ENCODE measurements around the gene PRDM2. TPM values are rescaled to one million over a fixed set of nuclear protein-coding genes. Genes with fewer than 3 reads are reported as not detected.

Gene PRDM2
- total RNA-seq, 6 experiments from 2014 or later = 20.9 to 26.9 (median 25.7) TPM

DNA sequence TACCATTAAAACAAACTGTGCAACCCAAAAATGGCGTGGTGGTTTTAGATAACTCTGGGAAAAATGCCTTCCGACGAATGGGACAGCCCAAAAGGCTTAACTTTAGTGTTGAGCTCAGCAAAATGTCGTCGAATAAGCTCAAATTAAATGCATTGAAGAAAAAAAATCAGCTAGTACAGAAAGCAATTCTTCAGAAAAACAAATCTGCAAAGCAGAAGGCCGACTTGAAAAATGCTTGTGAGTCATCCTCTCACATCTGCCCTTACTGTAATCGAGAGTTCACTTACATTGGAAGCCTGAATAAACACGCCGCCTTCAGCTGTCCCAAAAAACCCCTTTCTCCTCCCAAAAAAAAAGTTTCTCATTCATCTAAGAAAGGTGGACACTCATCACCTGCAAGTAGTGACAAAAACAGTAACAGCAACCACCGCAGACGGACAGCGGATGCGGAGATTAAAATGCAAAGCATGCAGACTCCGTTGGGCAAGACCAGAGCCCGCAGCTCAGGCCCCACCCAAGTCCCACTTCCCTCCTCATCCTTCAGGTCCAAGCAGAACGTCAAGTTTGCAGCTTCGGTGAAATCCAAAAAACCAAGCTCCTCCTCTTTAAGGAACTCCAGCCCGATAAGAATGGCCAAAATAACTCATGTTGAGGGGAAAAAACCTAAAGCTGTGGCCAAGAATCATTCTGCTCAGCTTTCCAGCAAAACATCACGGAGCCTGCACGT, 82.1 kb downstream of the PRDM2 start:
- TF ChIP-seq, protein P1, sequence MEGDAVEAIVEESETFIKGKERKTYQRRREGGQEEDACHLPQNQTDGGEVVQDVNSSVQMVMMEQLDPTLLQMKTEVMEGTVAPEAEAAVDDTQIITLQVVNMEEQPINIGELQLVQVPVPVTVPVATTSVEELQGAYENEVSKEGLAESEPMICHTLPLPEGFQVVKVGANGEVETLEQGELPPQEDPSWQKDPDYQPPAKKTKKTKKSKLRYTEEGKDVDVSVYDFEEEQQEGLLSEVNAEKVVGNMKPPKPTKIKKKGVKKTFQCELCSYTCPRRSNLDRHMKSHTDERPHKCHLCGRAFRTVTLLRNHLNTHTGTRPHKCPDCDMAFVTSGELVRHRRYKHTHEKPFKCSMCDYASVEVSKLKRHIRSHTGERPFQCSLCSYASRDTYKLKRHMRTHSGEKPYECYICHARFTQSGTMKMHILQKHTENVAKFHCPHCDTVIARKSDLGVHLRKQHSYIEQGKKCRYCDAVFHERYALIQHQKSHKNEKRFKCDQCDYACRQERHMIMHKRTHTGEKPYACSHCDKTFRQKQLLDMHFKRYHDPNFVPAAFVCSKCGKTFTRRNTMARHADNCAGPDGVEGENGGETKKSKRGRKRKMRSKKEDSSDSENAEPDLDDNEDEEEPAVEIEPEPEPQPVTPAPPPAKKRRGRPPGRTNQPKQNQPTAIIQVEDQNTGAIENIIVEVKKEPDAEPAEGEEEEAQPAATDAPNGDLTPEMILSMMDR (IDR thresholded peaks at IDR 0.05) = no peak
- Mint-ChIP-seq H3K4me3 (peak overlapping the region; percentile 85), H3K36me3 (ENCODE audit: low read depth) (peaks cover 55% of the 10 kb centered on the region), H3K9me3 (no peaks in the 10 kb centered on the region), H3K27ac (peak overlapping the region; percentile 84), H3K27me3 (ENCODE audit: insufficient read depth) (peaks cover 3% of the 10 kb centered on the region; the same call in 1 of the 2 replicates), H3K4me1 (ENCODE audit: low read depth) (peaks cover 82% of the 10 kb centered on the region)
- peak; percentile 67 for DNase-seq

DNA sequence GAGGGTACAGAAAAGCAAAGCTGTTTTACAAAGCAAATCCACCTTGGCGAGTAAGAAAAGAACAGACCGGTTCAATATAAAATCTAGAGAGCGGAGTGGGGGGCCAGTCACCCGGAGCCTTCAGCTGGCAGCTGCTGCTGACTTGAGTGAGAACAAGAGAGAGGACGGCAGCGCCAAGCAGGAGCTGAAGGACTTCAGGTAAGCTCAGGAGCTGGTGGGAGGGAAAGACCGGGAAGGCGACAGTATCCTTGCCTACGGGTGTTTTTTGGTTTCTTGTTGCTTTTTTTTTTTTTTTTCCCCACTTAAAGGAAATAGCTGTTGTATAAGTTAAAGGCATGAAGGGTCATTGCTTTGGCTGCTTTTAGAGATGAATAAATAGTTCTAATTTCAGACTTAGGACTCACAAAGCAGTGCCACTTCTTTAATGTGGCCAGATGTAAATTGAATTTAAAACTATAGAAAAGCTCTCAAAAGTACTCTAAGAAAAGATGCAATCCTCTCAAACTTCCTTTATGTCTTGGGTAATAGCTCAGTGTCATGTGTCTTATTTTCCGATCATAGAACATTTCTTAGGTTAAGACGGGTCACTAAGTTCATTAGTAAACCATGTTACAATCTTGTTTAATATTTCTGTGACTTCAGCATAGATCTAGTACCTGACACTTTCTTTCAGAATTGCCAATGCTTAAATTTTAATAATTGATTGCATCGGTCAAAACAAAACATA, 82.8 kb downstream of the PRDM2 start:
- no peak for DNase-seq
- H3K4me3 Mint-ChIP-seq = peak overlapping the region; percentile 85
- TF ChIP-seq, protein P1 (IDR thresholded peaks at IDR 0.05) = no peak
- H3K27ac Mint-ChIP-seq = peak overlapping the region; percentile 84
- H3K4me1 Mint-ChIP-seq (ENCODE audit: low read depth) = peaks cover 82% of the 10 kb centered on the region
- H3K9me3 Mint-ChIP-seq = no peaks in the 10 kb centered on the region
- peaks cover 55% of the 10 kb centered on the region for H3K36me3 Mint-ChIP-seq (ENCODE audit: low read depth)
- H3K27me3 Mint-ChIP-seq (ENCODE audit: insufficient read depth) = peaks cover 3% of the 10 kb centered on the region; the same call in 1 of the 2 replicates

DNA sequence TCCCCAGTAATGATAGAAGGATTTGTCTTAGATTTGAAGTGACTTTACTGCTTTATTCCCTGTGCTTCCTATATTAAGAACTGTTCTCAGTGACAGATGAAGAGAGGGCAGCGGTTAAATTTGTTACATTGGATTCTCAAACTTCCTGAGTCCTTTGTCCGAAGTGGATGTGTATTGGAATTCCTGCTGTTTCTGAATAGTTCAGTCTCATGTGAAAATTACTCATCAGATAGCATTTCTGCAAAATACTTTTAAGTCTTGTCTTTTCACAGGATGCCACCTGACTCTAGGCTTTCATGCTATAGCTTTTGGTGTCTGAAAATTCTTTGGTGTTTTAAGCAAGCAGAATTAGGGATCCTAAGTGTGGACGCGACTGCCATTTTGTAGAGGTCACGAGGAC, 83.6 kb downstream of the PRDM2 start:
- Mint-ChIP-seq H3K4me3 (no peak overlapping the region), H3K27ac (peak overlapping the region; percentile 27), H3K9me3 (no peaks in the 10 kb centered on the region), H3K4me1 (ENCODE audit: low read depth) (peaks cover 78% of the 10 kb centered on the region), H3K36me3 (ENCODE audit: low read depth) (peaks cover 50% of the 10 kb centered on the region), H3K27me3 (ENCODE audit: insufficient read depth) (peaks cover 3% of the 10 kb centered on the region; the same call in 1 of the 2 replicates)
- TF ChIP-seq, protein P1 (IDR thresholded peaks at IDR 0.05) = no peak
- DNase-seq = peak; percentile 9

DNA sequence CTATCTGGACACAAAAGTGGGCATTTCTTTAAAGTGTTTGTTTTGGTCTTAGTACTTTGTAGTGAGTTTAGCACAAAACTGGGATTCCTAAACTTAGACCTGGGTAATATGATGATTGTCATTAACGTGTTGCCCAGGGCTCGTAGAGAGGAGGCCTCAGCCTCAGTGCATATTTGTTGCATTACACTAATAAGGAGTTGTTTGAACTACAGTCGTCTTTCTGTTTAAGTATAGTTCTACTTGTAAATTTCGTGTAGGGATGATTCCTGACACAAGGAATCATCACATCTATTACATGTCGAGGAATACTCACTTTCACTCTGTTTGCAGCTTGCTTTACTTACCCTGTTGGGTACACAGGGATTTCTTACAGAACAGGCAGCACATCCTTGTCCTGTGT, 85.0 kb downstream of the PRDM2 start:
- peak overlapping the region; percentile 71 for H3K27ac Mint-ChIP-seq
- TF ChIP-seq, protein P1 (IDR thresholded peaks at IDR 0.05) = no peak
- peaks cover 64% of the 10 kb centered on the region for H3K4me1 Mint-ChIP-seq (ENCODE audit: low read depth)
- peaks cover 3% of the 10 kb centered on the region; the same call in 1 of the 2 replicates for H3K27me3 Mint-ChIP-seq (ENCODE audit: insufficient read depth)
- H3K36me3 Mint-ChIP-seq (ENCODE audit: low read depth) = peaks cover 41% of the 10 kb centered on the region
- DNase-seq = peak; percentile 48
- H3K4me3 Mint-ChIP-seq = peak overlapping the region; percentile 65
- no peaks in the 10 kb centered on the region for H3K9me3 Mint-ChIP-seq

DNA sequence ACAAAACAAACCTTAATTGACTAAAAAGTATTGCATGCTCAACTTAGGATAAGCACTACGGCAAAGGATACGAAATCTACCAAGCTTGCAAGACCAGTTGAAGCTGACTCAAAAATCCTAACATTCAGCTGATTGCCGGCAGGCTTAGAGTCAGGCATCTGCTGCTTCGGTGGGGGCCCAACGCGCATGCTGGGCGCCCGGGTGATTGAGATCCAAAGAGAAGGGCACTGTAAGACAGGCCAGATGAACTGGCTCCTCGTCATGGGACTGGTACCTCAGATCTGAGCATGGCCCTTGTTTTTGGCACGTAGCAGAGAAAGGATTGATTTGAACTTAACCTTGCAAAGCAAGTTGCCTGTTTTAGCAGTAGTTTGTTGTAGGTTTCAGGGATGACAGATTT, 86.6 kb downstream of the PRDM2 start:
- H3K4me3 Mint-ChIP-seq = peak overlapping the region; percentile 33; the same call in 1 of the 2 replicates
- peaks cover 28% of the 10 kb centered on the region for H3K36me3 Mint-ChIP-seq (ENCODE audit: low read depth)
- peaks cover 3% of the 10 kb centered on the region; the same call in 1 of the 2 replicates for H3K27me3 Mint-ChIP-seq (ENCODE audit: insufficient read depth)
- H3K27ac Mint-ChIP-seq = peak overlapping the region; percentile 39; the same call in 1 of the 2 replicates
- TF ChIP-seq, protein P1 (IDR thresholded peaks at IDR 0.05) = no peak
- DNase-seq = no peak
- H3K4me1 Mint-ChIP-seq (ENCODE audit: low read depth) = peaks cover 49% of the 10 kb centered on the region
- no peaks in the 10 kb centered on the region for H3K9me3 Mint-ChIP-seq

Measured in HFFc6 (cell line).